HEK293 (cell line): Measurements from ENCODE around the gene TNKS1BP1.
A peak's percentile ranks its signal among the peaks of the same experiment; 100 is the strongest.

Experiments used
- CTCF ChIP-seq: fragments of 450-650 bp; formaldehyde crosslinking; IDR thresholded peaks from 2 replicates; pipeline ENCODE4 v1.5.1; 2016; ENCODE audit warnings: missing biosample characterization, missing genetic modification characterization
- INSM2 ChIP-seq: fragments of 450-650 bp; formaldehyde crosslinking; IDR thresholded peaks from 2 replicates; pipeline ENCODE4 v1.5.1; 2016; ENCODE audit warnings: missing biosample characterization, missing genetic modification characterization
- REST ChIP-seq: fragments of 450-650 bp; formaldehyde crosslinking; IDR thresholded peaks from 2 replicates; pipeline ENCODE4 v1.5.1; 2016; ENCODE audit warnings: missing biosample characterization, missing genetic modification characterization
- TSHZ1 ChIP-seq: fragments of 450-650 bp; formaldehyde crosslinking; IDR thresholded peaks from 2 replicates; pipeline ENCODE4 v1.5.1; 2016; ENCODE audit warnings: missing biosample characterization, missing genetic modification characterization, borderline replicate concordance
- ZBTB11 ChIP-seq: fragments of 450-650 bp; formaldehyde crosslinking; conservative IDR thresholded peaks from 2 replicates; pipeline ENCODE4 v1.5.1; 2016; ENCODE audit warnings: low read depth, missing biosample characterization, missing genetic modification characterization
- ZBTB8A ChIP-seq: fragments of 450-650 bp; formaldehyde crosslinking; IDR thresholded peaks from 2 replicates; pipeline ENCODE4 v1.5.1; 2016; ENCODE audit warnings: missing biosample characterization, missing genetic modification characterization
- ZFP37 ChIP-seq: fragments of 450-650 bp; formaldehyde crosslinking; IDR thresholded peaks from 2 replicates; pipeline ENCODE4 v1.5.1; 2016; ENCODE audit warnings: missing biosample characterization, missing genetic modification characterization
- ZNF121 ChIP-seq: fragments of 450-650 bp; formaldehyde crosslinking; IDR thresholded peaks from 2 replicates; pipeline ENCODE4 v1.5.1; 2016; ENCODE audit warnings: missing biosample characterization, missing genetic modification characterization
- ZNF248 ChIP-seq: fragments of 450-650 bp; formaldehyde crosslinking; IDR thresholded peaks from 2 replicates; pipeline ENCODE4 v1.5.1; 2017; ENCODE audit warnings: missing biosample characterization, missing genetic modification characterization
- ZNF274 ChIP-seq, 2 experiments: fragments of 200-500 bp in 1 of 2; fragments of 450-650 bp in 1 of 2; sonication (Bioruptor generic) in 1 of 2; formaldehyde crosslinking in 1 of 2; IDR thresholded peaks; 2 replicates each; pipeline versions ENCODE4 v1.5.1 to v1.6.1; 2014 to 2016; ENCODE audit warnings: borderline replicate concordance in 1 of 2, inconsistent platforms in 1 of 2, low read length in 1 of 2, missing biosample characterization in 1 of 2, missing genetic modification characterization in 1 of 2
- ZNF610 ChIP-seq: fragments of 450-650 bp; formaldehyde crosslinking; IDR thresholded peaks from 2 replicates; pipeline ENCODE4 v1.5.1; 2016; ENCODE audit warnings: missing biosample characterization, missing genetic modification characterization, borderline replicate concordance

GRCh38 chr11:57303280-57303989 lies 21.3 kb downstream of the TNKS1BP1 start:
- TF ChIP-seq ZBTB11 (tag by site-specific recombination) (no peak), ZNF121 (tag by site-specific recombination) (peak; percentile 76; the same call in 1 of the 2 replicates), REST (tag by site-specific recombination) (no peak), CTCF (tag by site-specific recombination) (no peak), ZFP37 (no peak), INSM2 (no peak), ZBTB8A (tag by site-specific recombination) (no peak), ZNF248 (tag by site-specific recombination) (no peak), ZNF274 (IDR thresholded peaks at IDR 0.05; ENCODE audit: low read length) (no peak), ZNF274 (tag by site-specific recombination; IDR thresholded peaks at IDR 0.05; ENCODE audit: borderline replicate concordance) (no peak), TSHZ1 (tag by site-specific recombination) (no peak), ZNF610 (tag by site-specific recombination) (no peak)
